Activated CD4-positive, CD25-positive, alpha-beta regulatory T cell treated with anti-CD3 and anti-CD28 coated beads, Interleukin-2, amount 50 U/mL, for 16 hours (primary cell): ENCODE measurements around the gene MMP11.

Source experiments
- DNase-seq: peaks from one replicate; pipeline ENCODE4 v3.0.0-alpha.2; 2020; ENCODE audit warnings: low read depth, low spot score

The MMP11 gene

GRCh38 chr22:23801886-23802377 is 29.3 kb downstream of the MMP11 start:
- DNase-seq = no peak

- no peak for DNase-seq
These were observed 30.6 kb downstream of the MMP11 start for GRCh38 chr22:23803001-23803819.

- DNase-seq = no peak
These were observed 32.2 kb downstream of the MMP11 start for GRCh38 chr22:23804781-23805291.

- no peak for DNase-seq
These were observed 34.2 kb downstream of the MMP11 start for GRCh38 chr22:23806837-23807236.

- no peak for DNase-seq
These were observed 39.7 kb downstream of the MMP11 start for GRCh38 chr22:23812378-23812777.

GRCh38 chr22:23815541-23816155 is 43.0 kb downstream of the MMP11 start:
- DNase-seq = no peak

- no peak for DNase-seq
These were observed 43.7 kb downstream of the MMP11 start for GRCh38 chr22:23816156-23816976.

- DNase-seq = no peak
These were observed 44.5 kb downstream of the MMP11 start for GRCh38 chr22:23817146-23817545.

GRCh38 chr22:23818541-23818940 is 45.9 kb downstream of the MMP11 start:
- no peak for DNase-seq

- no peak for DNase-seq
These were observed 48.1 kb downstream of the MMP11 start for GRCh38 chr22:23820748-23821211.

GRCh38 chr22:23822101-23822671 is 49.5 kb downstream of the MMP11 start:
- no peak for DNase-seq

GRCh38 chr22:23823331-23823791 is 50.7 kb downstream of the MMP11 start:
- no peak for DNase-seq

GRCh38 chr22:23824476-23825245 is 52.0 kb downstream of the MMP11 start:
- DNase-seq = no peak

- DNase-seq = no peak
These were observed 52.7 kb downstream of the MMP11 start for GRCh38 chr22:23825246-23825905.

- no peak for DNase-seq
These were observed 54.1 kb downstream of the MMP11 start for GRCh38 chr22:23826510-23827350.

- no peak for DNase-seq
These were observed 54.8 kb downstream of the MMP11 start for GRCh38 chr22:23827351-23827995.

- no peak for DNase-seq
These were observed 56.4 kb downstream of the MMP11 start for GRCh38 chr22:23828800-23829680.
